ENCODE results near the gene TSSC4. TPM values are rescaled to one million over a fixed set of nuclear protein-coding genes. Genes with fewer than 3 reads are reported as not detected.

Gene TSSC4
- total and polyA plus RNA-seq, 2 of the 13 experiments (the other 11 are each of a cell fraction or from before 2014, with no cell fraction given) = 16.2 to 58.6 TPM

- Histone ChIP-seq H3K79me2 (ENCODE audit: insufficient read depth, low read length) (no peaks in the 10 kb centered on the region), H3K4me3 (replicated peaks in 1 of 3; ENCODE audit: insufficient read depth in 1 of 3, low read depth in 2 of 3, low read length in 3 of 3) (no peak overlapping the region), H3K27ac (ENCODE audit: extremely low read length, insufficient read depth, low read length) (no peak overlapping the region), H3K36me3 (replicated peaks in 1 of 2; ENCODE audit: control insufficient read depth in 1 of 2, insufficient read depth in 2 of 2, low read length in 2 of 2) (no peaks in the 10 kb centered on the region), H3K4me1 (ENCODE audit: insufficient read depth, low read length) (peaks cover 12% of the 10 kb centered on the region), H3K9ac (ENCODE audit: insufficient read depth, low read depth, low read length) (no peak overlapping the region), H3K27me3 (ENCODE audit: control insufficient read depth in 1 of 2, insufficient read depth in 2 of 2, low read length in 2 of 2) (peaks cover 8 to 23% of the 10 kb centered on the region in 2 experiments; a peak in 4 of 5 replicates), H3K9me3 (ENCODE audit: low read length) (no peaks in the 10 kb centered on the region), H2AFZ (ENCODE audit: low read length) (no peak overlapping the region), H4K20me1 (ENCODE audit: insufficient read depth, low read length) (no peaks in the 10 kb centered on the region), H3K4me2 (ENCODE audit: low read depth, low read length) (no peak overlapping the region)
- ChIA-PET POLR2A (no interaction called here), CTCF (ENCODE audit: low intra/inter-chr PET ratio, low total read pairs) (no interaction called here)
- FAIRE-seq (no peak), DNase-seq (ENCODE audit: low spot score) (no peak), ATAC-seq (no peak)
- in situ Hi-C loops (cut with HindIII; ENCODE audit: extremely low pct_ligation_motif_present, low pct_unique_long_range_greater_than_20kb) = no loop called here
- intact Hi-C loops (cut with micrococcal nuclease; ENCODE audit: unreplicated experiment) = no loop called here
- no TSS peak for BruUV-seq (replicated peaks)
- TF ChIP-seq, protein P1, sequence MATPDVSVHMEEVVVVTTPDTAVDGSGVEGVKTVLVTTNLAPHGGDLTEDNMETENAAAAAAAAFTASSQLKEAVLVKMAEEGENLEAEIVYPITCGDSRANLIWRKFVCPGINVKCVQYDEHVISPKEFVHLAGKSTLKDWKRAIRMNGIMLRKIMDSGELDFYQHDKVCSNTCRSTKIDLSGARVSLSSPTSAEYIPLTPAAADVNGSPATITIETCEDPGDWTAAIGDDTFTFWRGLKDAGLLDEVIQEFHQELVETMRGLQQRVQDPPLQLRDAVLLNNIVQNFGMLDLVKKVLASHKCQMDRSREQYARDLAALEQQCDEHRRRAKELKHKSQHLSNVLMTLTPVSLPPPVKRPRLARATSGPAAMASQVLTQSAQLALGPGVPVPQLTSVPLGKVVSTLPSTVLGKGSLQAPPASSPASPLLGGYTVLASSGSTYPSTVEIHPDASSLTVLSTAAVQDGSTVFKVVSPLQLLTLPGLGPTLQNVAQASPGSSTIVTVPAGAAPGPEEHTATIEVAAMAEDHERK (CRISPR knock-in tag; IDR thresholded peaks at IDR 0.05; ENCODE audit: low read depth) = no peak
- TF ChIP-seq GPBP1L1 (CRISPR knock-in tag; IDR thresholded peaks at IDR 0.05) (no peak), RELA (CRISPR knock-in tag; IDR thresholded peaks at IDR 0.05) (no peak), SPEN (CRISPR knock-in tag; IDR thresholded peaks at IDR 0.05; ENCODE audit: low read depth) (no peak), ARNTL (CRISPR knock-in tag; IDR thresholded peaks at IDR 0.05) (no peak), ELK4 (CRISPR knock-in tag; IDR thresholded peaks at IDR 0.05; ENCODE audit: borderline replicate concordance) (no peak), ZNF713 (CRISPR knock-in tag; IDR thresholded peaks at IDR 0.05) (no peak), GATAD2A (CRISPR knock-in tag; IDR thresholded peaks at IDR 0.05) (no peak), ZFP36L2 (CRISPR knock-in tag; IDR thresholded peaks at IDR 0.05) (no peak), ARHGAP35 (CRISPR knock-in tag; IDR thresholded peaks at IDR 0.05; ENCODE audit: borderline replicate concordance) (no peak)
- no CpG with 5 or more reads among the region's 26 CpGs for WGBS (ENCODE audit: low lambda C conversion rate)
Measured at GRCh38 chr11:2395211-2395730, 5.3 kb upstream of the TSSC4 start.

All from HepG2 (cell line).